NCI-H2171 (cell line): ENCODE data around the gene FTO.
"Not testable (repeated sequence)": the region's sequence is repeated elsewhere in the genome, so short reads cannot be mapped to it uniquely, and the experiment has no call there.

Experiments used
- DNase-seq: peaks from one replicate; lab custom pipeline; 2025; lab: John Stamatoyannopoulos, UW

FTO gene

DNA sequence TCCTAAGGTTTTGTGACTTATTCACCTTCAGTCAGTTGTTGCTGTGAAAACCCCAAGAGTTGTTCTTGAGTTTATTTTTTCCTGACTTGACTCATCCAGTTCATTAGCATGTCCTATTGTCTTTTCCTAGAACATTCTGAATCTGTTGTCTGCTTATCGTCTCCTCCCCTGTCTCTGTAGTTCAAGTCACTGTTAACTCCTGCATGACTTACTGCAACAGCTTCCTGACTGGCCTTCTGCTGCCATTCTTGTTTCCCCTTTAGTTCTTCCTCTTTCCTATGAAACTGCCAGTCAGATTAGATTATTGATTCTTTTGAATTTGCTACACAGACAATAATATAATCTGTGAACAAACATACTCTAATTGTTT lies 161.5 kb downstream of the FTO start:
- no peak for DNase-seq

- DNase-seq = no peak
Measured at GRCh38 chr16:53866520-53866919, 162.6 kb downstream of the FTO start.

DNA sequence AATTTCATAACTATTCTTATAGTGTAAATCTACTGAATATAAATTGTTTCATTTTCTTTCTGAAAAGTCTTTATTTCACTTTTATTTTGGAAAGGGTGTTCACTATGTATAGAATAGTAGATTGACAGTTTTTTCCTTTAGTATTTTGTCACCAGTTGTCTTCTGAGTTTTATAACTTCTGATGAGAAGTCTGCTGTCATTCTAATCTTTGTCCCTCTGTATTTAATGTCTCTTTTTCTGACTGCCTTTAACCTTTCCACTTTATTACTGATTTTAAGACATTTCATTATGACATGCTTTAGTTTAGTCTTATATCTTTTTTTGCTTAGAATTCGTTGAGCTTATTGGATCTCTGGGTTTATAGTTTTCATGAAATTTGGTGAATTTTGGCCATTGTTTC lies 166.9 kb downstream of the FTO start:
- DNase-seq = no peak

DNA sequence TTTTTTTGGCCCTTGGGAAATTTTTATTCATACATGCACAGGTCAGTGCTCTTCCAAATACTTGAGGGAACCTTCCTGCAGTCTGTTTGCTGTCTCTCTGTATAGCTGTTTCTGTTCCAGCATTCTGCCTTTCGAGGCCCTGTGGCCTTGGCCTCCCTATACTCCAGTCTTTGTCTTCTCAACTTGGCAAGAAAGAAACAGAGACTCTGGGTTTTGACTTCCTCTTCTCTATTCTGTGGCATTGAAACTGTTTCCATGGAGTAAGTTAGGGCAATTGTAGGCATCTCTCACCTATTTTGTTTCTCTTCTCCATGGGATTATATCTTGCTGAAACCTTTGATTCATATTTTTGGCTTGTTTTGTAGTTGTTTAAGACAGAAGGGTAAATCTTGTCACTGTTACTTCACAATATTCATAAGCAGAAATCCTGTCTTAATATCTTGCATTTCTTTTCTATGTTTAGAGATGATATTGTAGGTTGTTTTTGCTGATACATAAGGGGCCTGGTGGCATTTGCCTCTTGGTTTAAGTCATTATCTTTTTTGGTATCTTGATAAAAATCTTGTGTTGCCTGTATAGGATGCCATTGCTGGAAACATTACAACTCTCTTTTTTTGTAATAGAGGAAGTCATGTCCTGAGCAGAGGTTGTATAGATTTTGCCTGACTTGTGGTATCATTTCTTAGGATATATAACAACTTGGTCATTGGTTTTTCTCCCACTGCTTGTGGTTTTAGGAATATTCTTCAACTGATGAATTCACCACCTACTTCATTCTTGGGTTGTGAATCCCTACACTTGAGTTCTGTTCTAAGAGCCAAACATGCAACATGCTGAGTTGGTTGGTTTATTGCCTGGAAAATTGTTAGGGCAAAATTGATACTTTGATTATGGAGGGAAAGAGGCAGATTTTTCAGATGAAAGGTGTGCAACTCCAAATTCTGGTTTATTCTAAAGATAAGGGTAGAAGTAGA lies 168.6 kb downstream of the FTO start:
- DNase-seq = no peak

GRCh38 chr16:53876811-53877210 lies 172.9 kb downstream of the FTO start:
- DNase-seq = no peak

DNA sequence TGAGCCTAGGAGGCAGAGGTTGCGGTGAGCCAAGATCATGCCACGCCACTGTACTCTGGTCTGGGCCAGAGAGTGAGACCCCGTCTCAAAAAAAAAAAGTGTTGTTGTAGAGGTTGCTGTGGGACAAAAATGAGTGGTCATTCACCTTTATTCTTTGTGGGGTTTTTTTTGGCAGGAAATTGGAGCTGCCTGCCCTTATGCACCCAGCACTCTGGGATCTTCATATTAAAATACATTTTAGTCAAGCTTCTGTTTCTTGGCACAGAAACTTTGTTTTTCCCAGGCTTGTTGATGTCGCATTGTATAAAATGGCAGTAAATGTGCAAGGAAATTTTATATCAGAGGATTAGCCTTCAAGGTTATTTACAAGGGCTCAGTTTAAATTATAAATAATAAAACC lies 174.3 kb downstream of the FTO start:
- DNase-seq = no peak

DNA sequence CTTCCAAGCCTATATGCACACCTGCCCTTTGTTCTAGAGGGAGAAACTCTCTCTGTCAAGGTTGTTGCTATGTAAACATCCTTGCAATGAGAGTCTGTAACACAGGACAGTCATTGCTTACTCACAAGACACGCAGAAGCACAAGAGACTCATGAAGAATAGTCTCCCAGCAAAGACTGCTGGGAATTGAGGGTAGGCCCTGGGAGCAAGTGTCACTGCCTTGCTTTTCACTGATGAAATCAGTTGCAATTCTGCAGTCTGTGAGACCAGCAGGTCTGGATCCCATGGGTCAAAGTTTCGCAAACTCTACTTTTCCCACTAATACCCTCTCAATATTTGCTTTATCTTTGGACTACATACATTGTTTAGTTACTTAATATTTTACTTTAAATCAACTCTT lies 177.4 kb downstream of the FTO start:
- no peak for DNase-seq

- no peak for DNase-seq
Measured at GRCh38 chr16:53882310-53882709, 178.4 kb downstream of the FTO start.

DNA sequence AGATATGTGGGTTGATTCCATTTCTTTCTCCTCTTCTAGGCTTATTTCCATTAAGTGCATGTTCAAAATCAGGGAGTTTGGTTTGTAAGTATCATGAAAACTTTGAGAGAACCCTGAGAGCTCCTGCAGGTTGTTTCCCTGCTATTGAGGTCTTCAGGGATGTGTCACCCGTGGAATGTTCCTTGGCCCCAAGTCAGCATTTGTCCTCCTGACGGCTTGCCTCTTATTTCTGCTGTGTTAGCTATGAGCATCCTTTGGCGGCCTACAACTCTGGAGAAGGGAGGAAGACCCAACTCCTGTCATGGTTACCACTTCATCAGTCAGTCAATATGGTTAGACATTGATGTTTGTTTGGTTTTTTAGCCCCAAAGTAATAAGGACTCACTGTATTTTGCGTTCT lies 180.8 kb downstream of the FTO start:
- DNase-seq = no peak

DNA sequence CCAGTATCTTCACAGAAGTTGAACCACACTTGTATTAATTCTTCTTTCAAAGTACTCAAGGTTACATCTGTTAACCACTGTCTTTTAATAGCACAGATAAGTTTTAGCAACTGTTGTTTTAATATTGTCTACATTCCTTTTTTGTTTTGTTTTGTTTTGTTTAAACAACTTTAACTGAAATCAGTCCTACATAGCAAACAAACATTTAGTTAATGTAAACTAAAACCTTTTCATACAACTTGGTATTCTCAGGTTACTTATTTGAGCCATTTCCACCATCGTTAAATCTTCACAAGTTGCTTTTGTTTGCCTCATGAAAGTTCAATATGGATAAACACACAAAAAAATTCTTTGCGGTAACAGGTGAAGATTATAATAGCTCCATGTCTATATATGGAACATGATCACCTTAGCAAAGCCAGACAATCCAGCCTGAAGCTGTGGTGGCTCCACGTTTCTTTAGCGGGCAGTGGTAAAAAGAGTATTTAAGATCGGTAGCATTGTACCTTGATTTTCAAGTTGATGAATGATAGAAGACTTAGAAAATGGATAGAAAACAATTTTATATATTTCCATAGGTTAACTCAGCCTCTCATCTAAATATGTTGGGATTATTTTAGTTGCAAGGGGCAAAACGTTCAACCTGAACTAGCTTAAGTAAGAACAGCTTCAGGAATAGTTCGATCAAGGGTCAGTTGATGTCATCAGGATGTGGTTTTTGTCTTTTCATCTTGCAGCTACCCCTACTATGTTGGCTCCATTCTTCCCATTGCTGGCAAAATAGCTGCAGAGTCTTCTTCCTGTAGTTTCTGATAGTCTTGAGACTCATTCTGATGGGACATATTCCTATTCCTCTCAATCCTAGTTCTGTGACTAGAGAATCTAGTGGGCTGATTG lies 182.8 kb downstream of the FTO start:
- DNase-seq = no peak

DNA sequence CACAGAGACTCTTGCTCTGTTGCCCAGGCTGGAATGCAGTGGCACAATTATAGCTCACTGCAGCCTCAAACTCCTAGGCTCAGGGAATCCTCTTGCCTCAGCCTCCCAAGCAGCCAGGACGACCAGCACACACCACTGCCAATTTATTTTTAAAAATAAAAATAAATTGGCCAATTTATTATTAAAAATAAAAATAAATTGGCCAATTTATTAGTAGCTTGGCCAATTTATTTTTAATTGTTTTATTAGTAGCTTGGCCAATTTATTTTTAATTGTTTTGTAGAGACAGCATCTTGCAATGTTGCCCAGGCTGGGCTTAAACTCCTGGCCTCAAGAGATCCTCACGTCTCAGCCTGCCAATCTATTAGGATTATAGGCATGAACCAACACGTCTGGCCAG lies 184.3 kb downstream of the FTO start:
- no peak for DNase-seq

- DNase-seq = not testable (repeated sequence)
Measured at GRCh38 chr16:53890877-53891276, 186.9 kb downstream of the FTO start.

DNA sequence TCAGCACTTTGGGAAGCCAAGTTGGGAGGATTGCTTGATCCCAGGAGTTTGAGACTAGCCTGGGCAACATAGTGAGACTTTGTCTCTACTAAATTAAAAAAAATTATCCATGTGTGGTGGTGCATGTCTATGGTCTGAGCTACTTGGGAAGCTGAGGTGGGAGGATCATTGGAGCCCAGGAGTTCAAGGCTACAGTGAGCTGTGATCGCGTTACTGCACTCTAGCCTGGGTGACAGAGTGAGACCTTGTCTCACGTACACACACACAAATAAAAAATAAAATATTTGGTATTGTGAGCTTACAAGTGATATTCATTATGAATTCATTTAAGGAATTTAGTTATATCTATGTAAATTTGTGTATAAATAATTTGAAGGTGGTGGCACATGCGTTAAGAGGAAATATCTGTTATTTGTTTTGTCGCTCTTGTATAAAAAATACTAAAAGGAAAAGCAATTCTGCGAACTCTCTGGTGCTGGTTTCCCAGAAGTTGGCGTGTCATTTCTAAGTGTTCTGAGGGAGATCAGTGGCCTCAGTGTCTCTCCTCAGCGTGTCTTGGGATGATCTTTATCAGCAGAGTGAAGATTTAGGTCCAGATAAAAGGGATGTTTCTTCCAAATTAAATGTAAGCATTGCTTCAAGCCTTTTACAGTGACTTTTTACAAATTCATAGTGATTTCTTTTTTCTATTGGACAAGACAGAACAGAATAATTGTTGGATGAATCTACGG lies 187.6 kb downstream of the FTO start:
- DNase-seq = no peak

GRCh38 chr16:53892155-53892554 lies 188.2 kb downstream of the FTO start:
- peak; percentile 22 for DNase-seq

DNA sequence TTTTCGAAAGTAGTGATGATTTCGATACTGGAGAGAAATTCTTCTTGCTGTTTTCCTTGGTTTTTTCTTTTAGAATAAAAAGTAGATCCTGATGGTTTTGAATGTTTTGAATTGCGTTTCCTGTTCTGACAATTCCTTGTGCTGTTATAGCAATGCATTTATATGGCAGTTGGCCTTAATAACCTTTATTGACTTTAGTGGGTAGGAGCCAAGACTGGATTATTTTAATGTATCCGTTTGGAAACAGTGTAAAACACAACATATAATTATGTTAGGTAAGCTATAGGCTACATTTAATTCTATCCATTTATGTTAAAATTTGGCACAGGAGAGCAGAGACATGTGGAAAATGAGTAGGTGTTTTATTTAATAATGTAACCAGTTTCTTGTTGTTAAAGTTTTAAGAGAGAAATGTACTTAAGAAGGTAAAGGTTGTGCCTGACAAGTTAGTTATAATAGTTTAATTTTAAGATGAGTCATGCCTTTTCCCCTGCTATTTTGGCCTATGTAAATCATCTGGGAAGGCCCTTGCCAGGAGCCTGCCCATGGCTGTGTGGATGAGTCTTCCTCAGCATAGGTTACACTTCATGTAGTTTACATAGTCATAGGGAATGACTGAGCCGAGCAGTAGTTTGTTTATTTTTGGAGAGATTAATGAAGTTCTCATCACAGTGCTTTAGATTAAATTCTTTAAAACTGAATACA lies 189.9 kb downstream of the FTO start:
- no peak for DNase-seq

GRCh38 chr16:53894686-53895085 lies 190.7 kb downstream of the FTO start:
- no peak for DNase-seq

DNA sequence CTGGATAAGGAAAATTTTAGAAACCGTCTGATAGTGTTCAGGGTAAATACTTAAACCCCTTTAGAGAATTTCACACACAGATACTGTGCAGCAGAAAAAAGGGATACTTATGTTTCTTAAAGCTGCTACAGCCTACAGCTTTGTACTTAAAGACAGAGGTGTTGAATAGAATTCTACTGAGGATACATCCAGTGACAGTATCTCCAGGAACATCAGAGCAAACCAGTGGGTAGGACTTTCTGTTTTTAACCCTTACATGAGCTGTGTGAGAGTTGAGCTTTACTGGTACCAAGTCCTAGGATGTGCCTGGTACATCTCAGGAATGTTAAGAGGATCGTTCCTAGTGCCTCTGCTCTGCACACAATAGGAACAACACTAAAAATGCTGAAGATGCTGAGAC lies 191.5 kb downstream of the FTO start:
- no peak for DNase-seq

DNA sequence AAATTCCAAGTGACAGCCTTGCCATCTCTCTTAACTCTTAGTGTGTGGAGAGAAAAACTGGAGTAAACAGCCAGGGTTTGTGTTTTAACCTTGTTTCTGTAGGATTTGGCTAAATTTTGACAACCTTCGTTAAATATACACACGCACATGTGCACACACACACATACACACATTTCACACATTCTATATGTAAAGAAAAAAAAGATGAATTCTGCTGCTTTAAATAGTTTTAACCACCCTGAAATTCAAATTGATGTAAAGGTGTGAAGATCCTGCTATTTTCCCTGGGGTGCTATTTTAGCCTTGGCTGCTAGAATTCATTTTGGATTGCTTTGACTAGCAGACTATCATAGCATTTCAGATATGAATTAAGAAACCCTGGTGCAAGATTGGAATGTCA lies 191.9 kb downstream of the FTO start:
- no peak for DNase-seq

- no peak for DNase-seq
Measured at GRCh38 chr16:53896722-53897121, 192.8 kb downstream of the FTO start.

DNA sequence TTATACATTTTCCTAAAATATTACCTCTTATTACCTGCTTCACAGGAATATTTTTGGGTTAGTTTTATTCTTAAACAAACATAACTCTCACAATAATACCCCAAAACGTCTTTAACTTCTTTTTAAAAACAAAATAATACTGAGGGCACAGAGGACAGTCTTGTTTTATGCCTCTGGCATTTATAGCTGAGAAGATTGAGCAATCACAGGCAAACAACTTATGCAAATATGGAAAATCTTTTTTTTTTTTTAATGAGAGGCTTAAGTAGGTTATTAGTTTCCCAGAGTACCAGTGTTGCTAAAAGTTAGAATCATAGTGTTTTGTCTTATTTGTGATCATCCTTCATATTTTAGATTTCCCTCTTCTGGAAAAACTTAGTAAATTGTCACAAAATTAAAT lies 195.0 kb downstream of the FTO start:
- DNase-seq = no peak

DNA sequence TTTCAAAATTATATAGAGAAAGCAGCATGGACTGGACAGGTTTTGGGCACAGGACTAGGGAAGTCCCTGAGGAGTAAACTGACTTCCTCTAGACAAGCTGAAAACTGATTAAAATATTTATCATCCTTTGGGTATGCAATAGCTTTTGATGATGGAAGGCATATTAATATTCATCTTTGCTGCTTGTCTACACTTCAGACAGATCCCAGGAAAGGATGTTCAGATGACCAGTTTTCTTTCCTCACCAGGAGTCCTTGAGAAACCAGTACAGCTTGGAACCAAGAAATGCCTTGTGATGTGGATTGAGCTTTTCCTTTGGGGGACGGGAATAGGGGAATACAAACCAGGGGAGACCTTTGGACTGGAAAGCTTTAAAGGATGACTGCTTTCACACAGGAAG lies 195.5 kb downstream of the FTO start:
- no peak for DNase-seq

- DNase-seq = no peak
Measured at GRCh38 chr16:53900667-53901066, 196.7 kb downstream of the FTO start.
